Stimulated activated naive B cell treated with anti-CD40 and anti-IgM and Interleukin-4, amounts not matched to agents 10 μg/mL and 1 μg/mL and 100 μg/mL, for 72 hours (primary cell): Measurements from ENCODE around the gene TEX30.

Experiments
- ATAC-seq, 2 donors: fragments of 150-1000 bp; cut with Tn5 transposase; replicated peaks; 2 replicates each; pipeline ENCODE4 v1.10.0; 2021; ENCODE audit warnings: moderate library complexity in 1 of 2
- DNase-seq: peaks from one replicate; pipeline ENCODE4 v3.0.0; 2021
- H3K27ac Mint-ChIP-seq: one replicate; pipeline ENCODE4 v1.8.0; 2022; ENCODE audit warnings: mild to moderate bottlenecking, mixed read lengths
- H3K27me3 Mint-ChIP-seq, 2 donors: one replicate each; pipeline ENCODE4 v1.8.0; 2022; ENCODE audit warnings: mixed read lengths in 2 of 2
- H3K36me3 Mint-ChIP-seq, 2 donors: one replicate each; pipeline ENCODE4 v1.8.0; 2022; ENCODE audit warnings: mixed read lengths in 2 of 2, mild to moderate bottlenecking in 1 of 2
- H3K4me1 Mint-ChIP-seq, 2 donors: one replicate each; pipeline ENCODE4 v1.8.0; 2022; ENCODE audit warnings: mixed read lengths in 2 of 2, mild to moderate bottlenecking in 1 of 2
- H3K4me3 Mint-ChIP-seq, 2 donors: one replicate each; pipeline ENCODE4 v1.8.0; 2022; ENCODE audit warnings: mild to moderate bottlenecking in 2 of 2, mixed read lengths in 2 of 2, moderate library complexity in 1 of 2
- H3K9me3 Mint-ChIP-seq, 2 donors: one replicate each; pipeline ENCODE4 v1.8.0; 2022; ENCODE audit warnings: mixed read lengths in 2 of 2, mild to moderate bottlenecking in 1 of 2

TEX30 gene

GRCh38 chr13:102718746-102719145, 54.8 kb downstream of the TEX30 start:
- no peak overlapping the region for H3K27ac Mint-ChIP-seq
- peaks cover 2 to 4% of the 10 kb centered on the region in 2 donors for H3K9me3 Mint-ChIP-seq
- peaks cover 4 to 6% of the 10 kb centered on the region in 2 donors for H3K4me1 Mint-ChIP-seq
- no peak overlapping the region for H3K4me3 Mint-ChIP-seq
- peaks cover 2 to 4% of the 10 kb centered on the region in 2 donors for H3K36me3 Mint-ChIP-seq
- ATAC-seq = no peak
- H3K27me3 Mint-ChIP-seq = peaks cover 8 to 32% of the 10 kb centered on the region in 2 donors
- no peak for DNase-seq
